Neural progenitor cell (in vitro differentiated cells): ENCODE results near the gene PKD2L1. TPM values are rescaled to one million over a fixed set of nuclear protein-coding genes. Genes with fewer than 3 reads are reported as not detected.
"Not testable (repeated sequence)": the region's sequence is repeated elsewhere in the genome, so short reads cannot be mapped to it uniquely, and the experiment has no call there.

Experiments used
- DNase-seq: peaks from one replicate; pipeline ENCODE4 v3.0.0-alpha.2; 2016; ENCODE audit warnings: low spot score
- H2AFZ ChIP-seq: fragments of 200-600 bp; sonication (generic); replicated peaks from 2 replicates; pipeline ENCODE4 v1.6.1; 2016; ENCODE audit warnings: antibody characterized with exemption
- H3F3A ChIP-seq: fragments of 200-600 bp; sonication (generic); 2 replicates; pipeline ENCODE4 v1.6.1; 2016; ENCODE audit warnings: antibody characterized with exemption, low read depth
- H3K27ac ChIP-seq: fragments of 200-600 bp; sonication (generic); 2 replicates; pipeline ENCODE4 v1.5.1; 2016; ENCODE audit warnings: mild to moderate bottlenecking
- H3K27me3 ChIP-seq: fragments of 200-600 bp; sonication (generic); 2 replicates; pipeline ENCODE4 v1.6.1; 2016; ENCODE audit warnings: mild to moderate bottlenecking, moderate library complexity
- H3K36me3 ChIP-seq: fragments of 200-600 bp; sonication (generic); 2 replicates; pipeline ENCODE4 v1.5.1; 2016
- H3K4me1 ChIP-seq: fragments of 200-600 bp; sonication (generic); 2 replicates; pipeline ENCODE4 v1.6.1; 2016; ENCODE audit warnings: mixed run types
- H3K4me2 ChIP-seq: fragments of 200-600 bp; sonication (generic); 2 replicates; pipeline ENCODE4 v1.6.1; 2016
- H3K4me3 ChIP-seq: fragments of 200-600 bp; sonication (generic); 2 replicates; pipeline ENCODE4 v1.5.1; 2016
- H3K79me2 ChIP-seq: fragments of 200-600 bp; sonication (generic); 2 replicates; pipeline ENCODE4 v1.6.1; 2016; ENCODE audit warnings: low read depth
- H3K9ac ChIP-seq: fragments of 200-600 bp; sonication (generic); 2 replicates; pipeline ENCODE4 v1.6.1; 2016
- H3K9me3 ChIP-seq: fragments of 200-600 bp; sonication (generic); 2 replicates; pipeline ENCODE4 v1.5.1; 2016; ENCODE audit warnings: low read depth
- H4K20me1 ChIP-seq: fragments of 200-600 bp; sonication (generic); 2 replicates; pipeline ENCODE4 v1.6.1; 2016; ENCODE audit warnings: low read depth
- H3K27ac Mint-ChIP-seq: 3 replicates; pipeline ENCODE4 v1.8.0; 2021; ENCODE audit warnings: mixed read lengths
- H3K27me3 Mint-ChIP-seq: 2 replicates; pipeline ENCODE4 v1.8.0; 2022; ENCODE audit warnings: low read depth, mild to moderate bottlenecking, inconsistent platforms, moderate library complexity, mixed read lengths; ENCODE audit not compliant: insufficient read depth
- H3K36me3 Mint-ChIP-seq: 3 replicates; pipeline ENCODE4 v1.8.0; 2021; ENCODE audit warnings: mixed read lengths
- H3K4me1 Mint-ChIP-seq: 3 replicates; pipeline ENCODE4 v1.8.0; 2021; ENCODE audit warnings: mixed read lengths
- H3K4me3 Mint-ChIP-seq: 3 replicates; pipeline ENCODE4 v1.8.0; 2021; ENCODE audit warnings: mild to moderate bottlenecking, moderate library complexity, mixed read lengths
- H3K9me3 Mint-ChIP-seq: 3 replicates; pipeline ENCODE4 v1.8.0; 2020; ENCODE audit warnings: mixed read lengths
- CTCF ChIP-seq: fragments of 200-600 bp; sonication (generic); IDR thresholded peaks from 2 replicates; pipeline ENCODE4 v1.5.1; 2017; ENCODE audit warnings: antibody characterized with exemption, mild to moderate bottlenecking
- EZH2 ChIP-seq: fragments of 200-600 bp; sonication (generic); IDR thresholded peaks from 2 replicates; pipeline ENCODE4 v1.6.1; 2017; ENCODE audit warnings: antibody characterized with exemption, mild to moderate bottlenecking, moderate library complexity
- EZH2phosphoT487 ChIP-seq: fragments of 200-600 bp; sonication (generic); IDR thresholded peaks from 2 replicates; pipeline ENCODE4 v1.6.1; 2017; ENCODE audit warnings: antibody characterized with exemption
- total RNA-seq: library from RNA; depleted of rRNA; stranded (reverse); fragments of >200 nt; gene quantifications from 2 replicates; pipeline ENCODE4 v1.2.3, GENCODE V29; 2015; ENCODE audit warnings: low replicate concordance

Gene PKD2L1
- total RNA-seq, 1 donor from 2014 or later = not detected

DNA sequence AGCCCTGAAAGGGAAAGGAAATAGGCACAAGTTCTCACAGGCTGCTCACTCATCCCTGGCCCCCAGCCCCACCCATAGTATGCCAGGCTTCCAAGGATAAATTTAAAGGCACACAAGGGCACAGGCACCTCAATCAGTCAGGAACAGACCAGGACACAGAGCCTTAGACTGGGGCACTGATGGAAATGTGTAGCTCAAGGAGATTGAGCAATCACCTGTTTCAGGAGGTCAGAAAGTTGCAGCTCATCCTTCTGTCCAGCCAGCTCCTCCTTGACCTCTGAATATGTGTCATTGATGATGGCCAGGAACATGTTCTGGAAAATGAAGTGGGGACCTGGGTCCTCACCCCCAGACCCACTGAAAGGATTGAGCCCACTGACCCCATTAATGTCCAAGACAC lies 37.0 kb downstream of the PKD2L1 start:
- no peak overlapping the region for H2AFZ ChIP-seq
- Mint-ChIP-seq H3K4me3 (no peak overlapping the region), H3K36me3 (no peaks in the 10 kb centered on the region), H3K27me3 (peaks cover 16% of the 10 kb centered on the region), H3K27ac (no peak overlapping the region), H3K4me1 (no peaks in the 10 kb centered on the region), H3K9me3 (no peaks in the 10 kb centered on the region)
- DNase-seq = no peak
- H3K4me3 ChIP-seq = no peak overlapping the region
- H3K27me3 ChIP-seq = peaks cover 3% of the 10 kb centered on the region
- H4K20me1 ChIP-seq = no peaks in the 10 kb centered on the region
- H3K9me3 ChIP-seq = no peaks in the 10 kb centered on the region
- TF ChIP-seq CTCF (no peak), EZH2 (no peak), EZH2phosphoT487 (no peak)
- no peaks in the 10 kb centered on the region for H3K36me3 ChIP-seq
- no peaks in the 10 kb centered on the region for H3K4me1 ChIP-seq
- no peak overlapping the region for H3K9ac ChIP-seq
- no peaks in the 10 kb centered on the region for H3F3A ChIP-seq
- no peaks in the 10 kb centered on the region for H3K79me2 ChIP-seq
- no peak overlapping the region for H3K4me2 ChIP-seq
- no peak overlapping the region for H3K27ac ChIP-seq

GRCh38 chr10:100292300-100292699 lies 37.7 kb downstream of the PKD2L1 start:
- not testable (repeated sequence) for H3K9me3 Mint-ChIP-seq, H3K4me1 ChIP-seq, H3K27ac ChIP-seq, H3K36me3 Mint-ChIP-seq, H3K79me2 ChIP-seq, H3K27me3 ChIP-seq, H3K4me3 Mint-ChIP-seq, H3K9ac ChIP-seq, H3K4me2 ChIP-seq, H2AFZ ChIP-seq, H3K27ac Mint-ChIP-seq, H3K36me3 ChIP-seq, H3K9me3 ChIP-seq, H3K4me1 Mint-ChIP-seq, H3K4me3 ChIP-seq, H3F3A ChIP-seq, H4K20me1 ChIP-seq, DNase-seq
- peaks cover 14% of the 10 kb centered on the region for H3K27me3 Mint-ChIP-seq

DNA sequence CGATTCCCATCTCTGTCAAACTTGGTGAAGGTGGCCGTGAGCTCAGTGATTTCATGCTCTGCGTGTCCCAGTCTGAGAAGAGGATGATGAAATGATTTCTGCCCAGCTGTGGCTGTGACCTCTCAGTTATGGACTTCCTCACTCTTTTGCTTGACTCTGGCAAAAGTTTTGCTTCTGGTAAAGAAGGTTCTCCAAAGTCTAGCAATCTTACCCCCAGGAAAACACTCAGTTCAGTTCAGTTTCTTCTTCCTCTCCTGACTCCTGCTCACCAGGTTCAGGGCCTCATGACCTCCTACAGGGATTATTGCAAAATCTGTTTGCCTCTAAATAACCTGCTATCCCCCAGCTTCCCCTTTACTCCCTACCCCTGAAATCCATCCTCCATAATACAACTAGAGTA lies 38.7 kb downstream of the PKD2L1 start:
- Histone ChIP-seq H3K27ac (no peak overlapping the region), H3K4me3 (no peak overlapping the region), H3K9ac (no peak overlapping the region), H3K4me2 (no peak overlapping the region), H3K4me1 (peaks cover 5% of the 10 kb centered on the region), H4K20me1 (no peaks in the 10 kb centered on the region), H3K27me3 (peaks cover 3% of the 10 kb centered on the region), H3K9me3 (no peaks in the 10 kb centered on the region), H3K79me2 (peaks cover under 1% of the 10 kb centered on the region), H2AFZ (no peak overlapping the region), H3F3A (no peaks in the 10 kb centered on the region), H3K36me3 (no peaks in the 10 kb centered on the region)
- no peak for TF ChIP-seq CTCF
- no peak for TF ChIP-seq EZH2phosphoT487
- TF ChIP-seq EZH2 = no peak
- Mint-ChIP-seq H3K27ac (no peak overlapping the region), H3K36me3 (no peaks in the 10 kb centered on the region), H3K4me3 (no peak overlapping the region), H3K27me3 (peaks cover 20% of the 10 kb centered on the region), H3K4me1 (peaks cover 6% of the 10 kb centered on the region), H3K9me3 (no peaks in the 10 kb centered on the region)
- no peak for DNase-seq

DNA sequence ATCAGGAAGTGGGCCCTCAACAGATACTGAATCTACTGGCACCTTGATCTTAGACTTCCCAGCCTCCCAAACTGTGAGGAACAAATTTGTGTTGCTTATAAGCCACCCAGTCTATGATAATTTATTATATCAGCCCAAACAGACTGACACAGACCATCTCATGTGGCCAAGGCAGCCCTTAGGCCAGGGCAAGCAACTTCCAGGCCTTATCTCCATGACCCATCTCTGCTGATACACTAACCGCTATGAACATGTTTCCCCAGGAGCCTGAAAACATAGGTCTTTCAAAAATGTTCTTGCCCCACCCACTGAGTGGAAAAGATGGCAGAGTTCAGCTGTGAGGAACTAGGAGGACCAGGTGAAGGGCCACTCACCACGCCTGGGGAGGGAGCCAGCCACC lies 40.4 kb downstream of the PKD2L1 start:
- Mint-ChIP-seq H3K27ac (no peak overlapping the region), H3K4me3 (no peak overlapping the region), H3K36me3 (peaks cover 2% of the 10 kb centered on the region), H3K9me3 (no peaks in the 10 kb centered on the region), H3K4me1 (peaks cover 16% of the 10 kb centered on the region), H3K27me3 (peaks cover 17% of the 10 kb centered on the region)
- no peak for DNase-seq
- peaks cover 3% of the 10 kb centered on the region for H3K27me3 ChIP-seq
- H2AFZ ChIP-seq = no peak overlapping the region
- H3F3A ChIP-seq = no peaks in the 10 kb centered on the region
- no peak overlapping the region for H3K27ac ChIP-seq
- H3K4me1 ChIP-seq = peaks cover 5% of the 10 kb centered on the region
- no peaks in the 10 kb centered on the region for H3K9me3 ChIP-seq
- H3K4me3 ChIP-seq = no peak overlapping the region
- H3K9ac ChIP-seq = no peak overlapping the region
- H3K79me2 ChIP-seq = peaks cover 18% of the 10 kb centered on the region
- H3K4me2 ChIP-seq = no peak overlapping the region
- H4K20me1 ChIP-seq = no peaks in the 10 kb centered on the region
- no peaks in the 10 kb centered on the region for H3K36me3 ChIP-seq
- no peak for TF ChIP-seq CTCF
- no peak for TF ChIP-seq EZH2
- no peak for TF ChIP-seq EZH2phosphoT487
